WI38 (cell line): ENCODE results near the gene SLC11A1.

ENCODE experiments used
- H3K4me3 ChIP-seq: 2 replicates; pipeline ENCODE4 v1.5.1; 2011; ENCODE audit warnings: low read depth, mild to moderate bottlenecking, control low read depth, low read length
- CTCF ChIP-seq: IDR thresholded peaks from 2 replicates; pipeline ENCODE4 v1.5.1; 2012; ENCODE audit warnings: low read depth, mild to moderate bottlenecking, control low read depth, low read length

The SLC11A1 gene

GRCh38 chr2:218397820-218398436, 15.9 kb downstream of the SLC11A1 start:
- H3K4me3 ChIP-seq = no peak overlapping the region; the same call in 1 of the 2 replicates
- TF ChIP-seq CTCF = no peak

GRCh38 chr2:218398437-218399390, 16.6 kb downstream of the SLC11A1 start:
- H3K4me3 ChIP-seq = peak overlapping the region; percentile 49
- no peak for TF ChIP-seq CTCF

- H3K4me3 ChIP-seq = peak within 1 kb of the TSS; percentile 85
- no peak for TF ChIP-seq CTCF
Measured at GRCh38 chr2:218399391-218400166, 17.5 kb downstream of the SLC11A1 start, which contains the start of gene CTDSP1. Gene CTDSP1, plus strand, starts transcription at chr2:218399868. Its CDS starts 223 bp downstream, at chr2:218400091.

- no peak for TF ChIP-seq CTCF
- peak overlapping the region; percentile 85 for H3K4me3 ChIP-seq
Measured at GRCh38 chr2:218400167-218400929, 18.3 kb downstream of the SLC11A1 start.

- H3K4me3 ChIP-seq = peak overlapping the region; percentile 85
- no peak for TF ChIP-seq CTCF
Measured at GRCh38 chr2:218400930-218401881, 19.1 kb downstream of the SLC11A1 start.

GRCh38 chr2:218401890-218402289, 19.8 kb downstream of the SLC11A1 start:
- no peak overlapping the region; the same call in 1 of the 2 replicates for H3K4me3 ChIP-seq
- TF ChIP-seq CTCF = no peak
